GM19025 (cell line): ENCODE measurements around the gene ZFR2.
"Not testable (repeated sequence)": the region's sequence is repeated elsewhere in the genome, so short reads cannot be mapped to it uniquely, and the experiment has no call there.

Experiments
- ATAC-seq: cut with Tn5 transposase; IDR thresholded peaks from one replicate; pipeline ENCODE4 v1.9.1; 2021; ENCODE audit warnings: mild to moderate bottlenecking, low read depth, moderate library complexity; ENCODE audit not compliant: unreplicated experiment

The ZFR2 gene

DNA sequence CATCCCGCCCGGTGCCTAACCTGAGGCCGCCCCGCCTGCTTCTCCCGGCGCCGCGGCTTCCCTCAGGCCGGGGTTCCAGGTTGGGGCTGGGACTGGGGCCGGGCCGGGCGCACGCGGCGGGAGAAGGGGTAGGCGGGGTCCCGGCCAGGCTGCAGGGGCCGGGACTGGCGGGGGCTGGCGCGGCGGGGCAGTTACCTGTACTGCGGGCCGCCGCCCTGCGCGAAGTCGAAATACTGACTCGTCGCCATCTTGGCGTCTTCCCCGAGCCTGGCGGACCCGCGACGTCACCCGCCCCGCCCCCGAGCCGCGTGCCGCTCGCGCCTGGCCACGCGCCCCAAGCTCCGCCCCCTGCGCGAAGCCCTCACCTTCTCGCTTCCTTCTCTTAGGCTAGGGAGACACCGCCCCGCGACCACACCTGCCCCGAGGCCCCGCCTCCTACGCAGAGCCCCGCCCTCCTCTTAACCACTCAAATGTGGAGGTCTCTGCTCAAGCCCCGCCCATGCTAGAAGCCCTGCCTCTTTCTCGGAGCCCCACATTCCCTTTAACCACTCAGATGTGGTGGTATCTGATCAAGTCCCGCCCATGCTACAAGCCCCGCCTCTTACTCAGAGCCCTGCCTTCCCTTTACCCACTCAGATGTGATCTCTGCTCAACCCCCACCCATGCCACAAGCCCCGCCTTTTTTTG is at the start of gene ZFR2:
ZFR2 (minus strand) TSS at position 269 of the 687 bp plus-strand sequence; CDS start at position 248, 21 bp downstream.
- ATAC-seq, result no peak

DNA sequence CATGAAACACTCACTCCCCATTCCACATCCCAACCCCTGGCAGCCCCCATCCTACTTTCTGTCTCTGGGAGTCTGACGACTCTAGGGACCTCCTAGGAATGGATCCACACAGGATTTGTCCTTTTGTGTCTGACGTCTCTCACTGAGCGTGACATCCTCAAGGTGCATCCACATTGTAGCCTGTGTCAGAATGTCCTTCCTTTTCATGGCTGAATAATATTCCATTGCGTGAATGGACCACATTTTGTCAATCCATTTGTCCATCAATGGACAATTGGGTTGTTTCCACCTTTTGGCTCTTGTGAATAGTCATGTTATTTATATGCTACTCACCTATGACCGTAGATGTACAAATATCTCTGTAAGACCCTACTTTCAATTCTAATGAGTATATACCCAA is 47.2 kb upstream of the ZFR2 start:
- no peak for ATAC-seq

DNA sequence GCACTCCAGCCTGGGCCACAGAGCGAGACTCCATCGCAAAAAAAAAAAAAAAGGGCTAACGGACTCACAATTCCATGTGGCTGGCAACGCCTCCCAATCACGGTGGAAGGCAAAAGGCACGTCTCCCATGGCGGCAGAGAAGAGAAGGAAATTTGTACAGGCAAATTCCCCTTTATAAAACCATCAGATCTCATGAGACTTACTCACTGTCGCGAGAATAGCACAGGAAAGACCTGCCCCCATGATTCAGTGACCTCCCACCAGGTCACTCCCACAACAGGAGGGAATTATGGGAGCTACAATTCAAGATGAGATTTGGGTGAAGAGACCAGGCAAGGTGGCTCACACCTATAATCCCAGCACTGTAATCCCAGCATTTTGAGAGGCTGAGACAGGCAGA is 45.4 kb upstream of the ZFR2 start:
- no peak for ATAC-seq

DNA sequence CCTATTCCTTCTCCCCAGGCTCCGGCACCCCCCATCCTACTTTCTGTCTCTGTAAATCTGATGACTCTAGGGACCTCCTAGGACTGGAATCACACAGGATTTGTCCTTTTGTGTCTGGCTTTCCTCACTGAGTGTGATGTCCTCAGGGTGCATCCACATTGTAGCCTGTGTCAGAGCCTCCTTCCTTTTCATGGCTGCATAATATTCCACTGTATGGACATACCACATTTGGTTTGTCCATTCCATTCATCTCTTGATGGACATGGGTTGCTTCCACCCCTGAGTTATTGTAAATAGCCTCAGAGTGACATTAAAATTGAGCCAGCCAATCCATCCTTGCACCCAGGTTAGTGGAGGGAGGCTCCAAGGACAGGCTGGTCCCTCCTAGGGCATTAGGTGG is 41.3 kb upstream of the ZFR2 start:
- ATAC-seq, result no peak

DNA sequence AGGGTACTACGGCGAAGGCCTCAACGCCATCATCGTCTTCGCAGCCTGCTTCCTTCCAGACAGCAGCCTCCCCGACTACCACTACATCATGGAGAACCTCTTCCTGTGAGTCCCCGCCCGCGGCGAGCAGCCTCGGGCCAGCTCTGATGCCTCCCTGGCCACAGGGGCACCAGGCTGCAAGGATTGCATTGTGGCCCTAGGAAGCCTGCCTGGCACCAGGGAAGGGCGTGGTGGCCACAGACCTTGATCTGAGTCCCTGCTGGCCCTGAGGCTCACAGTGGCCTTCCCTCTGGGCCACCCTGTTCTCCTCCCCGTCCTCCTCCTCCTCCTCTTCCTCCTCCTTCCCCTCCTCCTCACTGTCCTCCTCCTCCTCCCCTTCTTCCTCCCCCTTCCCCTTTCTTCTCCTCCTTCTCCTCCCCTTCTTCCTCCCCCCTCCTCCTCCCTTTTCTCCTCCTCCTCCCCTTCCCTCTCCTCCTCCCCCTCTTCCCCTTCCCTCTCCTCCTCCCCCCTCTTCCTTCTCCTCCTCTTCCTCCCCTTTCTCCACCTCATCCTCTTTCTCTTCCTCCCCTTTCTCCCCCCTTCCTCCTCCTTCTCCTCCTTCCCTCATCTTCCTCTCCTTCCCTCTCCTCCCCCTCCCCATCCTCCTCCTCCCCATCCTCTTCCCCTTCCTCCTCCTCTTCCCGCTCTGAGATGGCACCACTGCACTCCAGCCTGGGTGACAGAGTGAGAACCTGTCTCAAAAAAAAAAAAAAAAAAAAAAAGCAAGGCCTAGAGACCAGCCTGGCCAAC is 39.6 kb upstream of the ZFR2 start:
- ATAC-seq, result no peak

DNA sequence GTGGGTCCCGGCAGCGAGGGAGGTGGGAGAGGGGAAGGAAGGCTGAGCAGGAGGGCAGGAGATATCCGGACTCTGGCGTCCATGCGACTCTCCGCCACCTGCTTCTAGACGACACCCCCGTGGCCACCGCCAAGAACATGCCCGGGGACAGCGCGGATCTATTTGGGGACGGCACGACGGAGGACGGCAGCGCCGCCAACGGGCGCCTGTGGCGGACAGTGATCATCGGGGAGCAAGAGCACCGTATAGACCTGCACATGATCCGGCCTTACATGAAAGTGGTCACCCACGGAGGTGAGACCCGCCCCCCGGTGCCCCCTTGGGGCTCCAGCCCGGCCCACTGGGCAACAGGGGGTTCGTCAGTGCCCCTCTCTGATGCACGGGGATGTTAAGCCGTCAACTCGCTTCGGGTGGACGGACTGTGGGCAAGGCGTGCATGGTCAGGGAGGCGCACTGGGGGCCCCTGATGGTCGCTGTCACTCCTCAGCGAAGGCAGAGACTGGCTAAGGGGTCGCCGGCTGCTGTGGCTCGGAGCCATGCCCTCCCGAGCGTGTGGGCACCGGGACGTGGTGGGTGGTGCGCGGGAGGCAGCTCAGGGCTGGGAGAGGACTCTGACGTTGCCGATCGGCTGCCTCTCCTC is 38.9 kb upstream of the ZFR2 start:
- ATAC-seq, result no peak

DNA sequence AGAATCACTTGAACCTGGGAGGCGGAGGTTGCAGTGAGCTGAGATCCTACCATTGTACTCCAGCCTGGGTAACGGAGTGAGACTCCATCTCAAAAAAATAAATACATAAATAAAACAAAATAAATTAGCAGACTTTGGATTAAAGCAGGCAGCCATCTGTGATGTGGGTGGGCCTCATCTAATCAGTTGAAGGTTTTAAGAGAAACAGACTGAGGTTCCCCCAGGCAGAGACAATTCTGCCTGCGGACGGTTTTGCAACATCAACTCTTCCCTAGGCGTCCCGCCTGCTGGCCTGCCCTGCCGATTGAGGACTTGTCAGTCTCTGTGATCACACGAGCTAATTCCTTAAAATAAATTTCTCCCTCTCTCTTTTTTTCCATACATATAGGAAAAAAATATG is 35.4 kb upstream of the ZFR2 start:
- no peak for ATAC-seq

DNA sequence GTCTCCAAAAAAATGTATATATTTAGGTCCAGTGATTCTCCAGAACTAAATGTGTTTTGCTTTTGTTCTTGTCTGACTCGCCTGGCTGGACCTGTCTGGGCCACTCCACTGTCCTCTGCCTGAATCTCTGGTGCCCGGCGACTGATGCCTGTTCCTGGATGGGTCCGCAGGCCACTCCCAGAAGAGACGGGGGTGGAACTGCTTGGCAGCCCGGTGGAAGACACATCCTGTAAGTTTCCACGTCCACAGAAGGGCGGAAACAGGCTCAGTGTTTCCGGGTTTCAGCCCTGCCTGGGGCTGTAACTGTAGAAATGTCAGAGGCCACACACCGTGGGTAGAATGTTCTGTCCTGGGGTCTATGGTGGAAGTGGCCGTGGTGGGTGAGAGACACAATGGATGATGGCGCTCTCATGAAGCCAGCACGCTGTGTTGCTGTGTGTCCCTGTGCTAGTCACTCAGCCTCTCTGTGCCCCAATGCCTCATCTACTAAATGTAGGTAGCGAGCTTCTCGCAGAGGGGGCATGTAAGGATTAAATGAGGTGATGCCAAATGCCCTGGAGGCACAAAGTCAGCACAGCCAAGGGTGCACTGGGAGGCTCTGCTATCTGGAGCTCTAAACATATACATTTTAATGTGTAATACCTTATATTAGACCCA is 33.6 kb upstream of the ZFR2 start:
- no peak for ATAC-seq

DNA sequence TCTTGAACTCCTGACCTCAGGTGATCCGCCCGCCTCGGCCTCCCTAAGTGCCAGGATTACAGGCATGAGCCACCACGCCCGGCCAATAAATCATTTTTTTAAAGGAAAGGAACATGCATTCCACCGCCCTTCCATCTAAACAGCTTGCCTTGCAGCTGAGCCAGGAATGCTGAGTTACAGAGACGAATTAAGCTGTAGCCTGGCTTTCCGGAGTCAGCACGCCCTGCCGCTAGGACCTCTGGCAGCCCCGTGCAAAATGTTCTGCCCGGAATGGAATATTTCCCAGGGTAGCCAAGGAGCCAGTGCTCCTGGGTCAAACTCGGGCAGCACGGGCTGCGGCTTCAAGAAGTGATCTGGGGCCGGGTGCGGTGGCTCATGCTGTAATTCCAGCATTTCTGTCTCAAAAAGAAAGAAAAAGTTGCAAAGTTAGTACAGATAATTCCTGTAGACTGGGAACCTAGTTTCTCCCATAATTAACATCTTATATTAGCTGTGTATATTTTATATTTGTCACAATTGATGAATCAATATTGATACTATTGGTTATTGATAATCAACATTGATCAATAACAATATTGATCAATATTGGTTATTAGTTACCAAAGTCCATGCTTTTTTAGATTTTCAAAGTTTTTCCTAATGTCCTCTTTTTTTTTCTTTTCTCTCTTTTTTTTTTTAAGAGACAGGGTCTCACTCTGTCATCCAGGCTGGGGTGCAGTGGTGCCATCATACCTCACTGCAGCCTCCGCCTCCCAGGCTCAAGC is 30.9 kb upstream of the ZFR2 start:
- ATAC-seq, result no peak

DNA sequence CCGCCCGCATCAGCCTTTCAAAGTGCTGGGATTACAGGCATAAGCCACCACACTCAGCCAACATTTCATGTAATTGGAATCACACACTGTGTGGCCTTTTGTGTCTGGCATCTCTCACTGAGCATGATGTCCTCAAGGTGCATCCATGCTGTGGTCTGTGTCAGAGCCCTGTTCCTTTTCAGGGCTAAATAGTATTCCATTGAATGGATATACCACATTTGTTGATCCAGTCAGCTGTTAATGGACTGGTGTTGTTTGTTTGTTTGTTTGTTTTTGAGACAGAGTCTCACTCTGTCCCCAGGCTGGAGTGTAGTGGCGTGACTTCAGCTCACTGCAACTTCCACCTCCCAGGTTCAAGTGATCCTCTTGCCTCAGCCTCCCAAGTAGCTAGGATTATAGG is 29.6 kb upstream of the ZFR2 start:
- ATAC-seq, result no peak

DNA sequence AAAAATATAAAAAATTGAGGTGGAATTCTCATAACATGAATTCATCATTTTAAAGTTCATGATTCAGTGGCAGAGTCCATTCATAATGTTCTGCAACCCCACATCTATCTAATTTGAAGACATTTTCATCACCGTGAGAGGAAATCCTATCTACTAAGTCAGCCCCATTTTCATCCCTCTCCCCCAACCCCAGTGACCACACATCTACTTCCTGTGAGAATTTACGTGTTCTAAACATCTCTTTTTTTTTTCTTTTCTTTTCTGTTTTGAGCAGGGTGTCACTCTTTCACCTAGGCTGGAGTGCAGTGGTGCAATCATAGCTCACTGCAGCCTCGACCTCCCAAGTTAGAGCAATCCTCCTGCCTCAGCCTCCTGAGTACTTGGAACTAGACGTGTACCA is 29.1 kb upstream of the ZFR2 start:
- no peak for ATAC-seq

DNA sequence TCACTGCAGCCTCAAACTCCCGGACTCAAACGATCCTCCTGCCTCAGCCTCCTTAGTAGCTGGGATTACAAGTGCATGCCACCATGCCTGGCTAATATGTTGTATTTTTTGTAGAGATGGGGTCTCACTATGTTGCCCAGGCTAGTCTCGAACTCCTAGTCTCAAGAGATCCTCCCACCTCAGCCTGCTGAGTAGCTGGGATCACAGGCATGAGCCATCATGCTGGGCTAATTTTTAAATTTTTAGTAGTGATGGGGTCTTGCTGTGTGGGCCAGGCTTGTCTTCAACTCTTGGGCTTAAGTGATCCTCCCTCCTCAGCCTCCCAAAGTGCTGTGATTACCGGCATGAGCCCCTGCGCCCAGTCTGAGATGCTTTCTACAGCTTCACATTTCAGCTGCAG is 26.9 kb upstream of the ZFR2 start:
- ATAC-seq, result no peak

DNA sequence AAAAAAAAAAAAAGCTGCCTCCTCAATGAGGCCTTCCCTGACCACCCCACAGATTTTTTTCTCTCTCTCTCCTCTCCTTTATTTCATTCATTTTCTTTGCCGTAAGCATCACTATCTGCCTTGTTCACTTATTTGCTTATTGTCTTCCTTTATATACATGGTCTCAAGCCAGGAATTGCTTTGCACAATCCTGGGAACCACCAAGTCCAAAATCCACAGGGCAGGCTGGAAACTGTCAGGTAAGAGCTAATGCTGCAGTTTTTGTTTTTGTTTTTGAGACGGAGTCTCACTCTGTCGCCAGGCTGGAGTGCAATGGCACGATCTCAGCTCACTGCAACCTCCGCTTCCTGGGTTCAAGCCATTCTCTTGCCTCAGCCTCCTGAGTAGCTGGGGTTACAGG is 26.1 kb upstream of the ZFR2 start:
- ATAC-seq, result not testable (repeated sequence)

DNA sequence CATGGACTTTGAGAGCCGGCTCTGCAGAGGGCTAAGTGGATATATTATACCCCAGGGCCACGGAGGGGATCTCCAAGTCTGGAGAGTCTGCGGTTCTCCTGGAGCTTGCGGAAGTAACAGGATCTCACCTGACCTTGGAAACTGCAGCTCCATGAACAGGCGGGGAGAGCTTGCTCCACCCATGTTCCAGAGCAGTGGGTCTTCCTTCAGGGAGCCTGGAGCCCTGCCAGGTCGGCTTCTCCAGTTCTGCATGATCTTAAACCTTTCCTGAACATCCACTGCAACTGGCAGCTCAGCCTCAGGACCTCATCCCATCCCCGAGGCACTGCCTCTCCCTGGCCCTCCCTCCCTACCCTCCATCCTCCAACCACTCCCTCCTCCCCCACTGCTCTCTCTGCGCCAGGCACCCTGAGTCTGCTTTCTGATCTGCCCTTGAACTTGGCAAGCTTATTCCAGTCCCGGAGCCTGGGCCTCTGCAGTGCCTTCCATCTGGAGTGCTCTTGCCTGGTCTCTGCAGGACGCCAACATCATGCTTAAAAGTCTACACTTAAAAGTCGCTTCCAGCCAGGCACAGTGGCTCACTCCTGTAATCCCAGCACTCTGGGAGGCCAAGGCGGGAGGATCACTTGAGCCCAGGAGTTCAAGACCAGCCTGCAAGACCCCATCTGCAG is 24.8 kb upstream of the ZFR2 start:
- ATAC-seq, result no peak

DNA sequence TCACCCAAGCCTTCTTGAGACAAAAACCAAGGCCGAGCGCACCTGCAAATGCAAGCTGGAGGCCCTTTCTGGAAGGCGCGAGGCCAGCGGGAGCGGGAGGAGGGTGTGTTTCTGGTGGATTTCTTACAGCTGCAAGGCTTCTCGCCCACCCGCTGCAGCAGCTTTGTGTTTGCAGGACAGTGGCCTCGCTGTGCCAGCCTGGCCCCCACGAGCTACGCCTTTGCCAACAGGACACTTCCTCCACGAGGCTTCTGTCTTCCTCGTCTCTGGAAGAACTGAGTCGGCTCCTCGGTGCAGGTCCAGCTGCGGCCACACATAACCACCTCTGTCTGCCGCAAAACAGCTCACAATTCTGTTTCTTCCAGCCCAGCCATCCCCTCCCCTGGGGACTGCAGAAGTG is 21.8 kb upstream of the ZFR2 start:
- no peak for ATAC-seq

DNA sequence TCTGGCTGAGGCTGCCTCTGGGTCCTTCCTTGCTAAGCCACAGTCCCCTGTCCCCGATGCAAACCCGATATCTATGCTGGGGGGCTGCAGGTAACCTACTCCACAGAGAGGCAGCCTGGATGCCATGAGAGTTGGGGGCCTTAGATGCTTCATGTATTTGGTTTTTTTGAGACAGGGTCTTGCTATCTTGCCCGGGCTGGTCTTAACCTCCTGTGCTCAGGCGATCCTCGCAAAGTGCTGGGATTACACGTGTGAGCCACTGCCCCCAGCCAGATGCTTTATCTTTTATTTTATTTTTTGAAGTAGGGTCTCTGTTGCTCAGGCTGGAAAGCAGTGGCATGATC is 13.2 kb upstream of the ZFR2 start:
- no peak for ATAC-seq

DNA sequence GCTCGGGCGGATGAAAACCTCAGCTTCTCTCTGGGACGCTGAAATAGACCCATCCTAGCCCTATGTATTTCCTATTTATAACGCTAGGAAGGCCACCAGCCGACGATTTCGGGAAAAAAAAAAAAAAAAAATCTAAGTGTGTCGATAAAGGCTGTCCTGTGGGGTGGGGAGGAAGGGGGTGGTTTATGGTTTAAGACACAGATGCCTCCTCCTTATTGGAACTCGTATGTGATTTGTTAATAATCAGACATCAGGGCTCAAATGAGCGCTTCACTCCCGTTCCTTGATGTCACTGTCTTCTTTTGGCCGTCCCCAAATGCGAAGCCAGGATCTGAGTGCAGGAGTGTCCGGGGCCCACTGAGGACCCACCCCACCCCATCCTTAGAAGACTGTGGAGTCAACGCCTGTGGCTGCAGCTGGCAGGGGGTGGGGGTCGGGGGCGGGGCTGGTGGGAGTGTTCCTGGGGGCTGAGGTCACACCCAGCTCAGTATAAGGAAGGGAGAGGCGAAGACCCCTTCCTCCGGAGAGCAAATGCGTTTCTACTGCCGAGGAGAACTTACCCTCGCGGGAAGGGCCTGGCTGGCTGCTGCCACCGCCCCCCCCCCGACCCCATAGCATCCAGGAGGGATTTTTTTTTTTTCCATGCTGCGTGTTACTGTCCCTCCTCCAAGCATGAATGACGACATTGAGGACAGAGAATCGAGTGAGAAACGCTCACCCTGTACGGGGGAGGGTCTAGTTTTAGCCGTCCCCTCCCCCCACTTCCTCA is 12.6 kb upstream of the ZFR2 start:
- no peak for ATAC-seq

DNA sequence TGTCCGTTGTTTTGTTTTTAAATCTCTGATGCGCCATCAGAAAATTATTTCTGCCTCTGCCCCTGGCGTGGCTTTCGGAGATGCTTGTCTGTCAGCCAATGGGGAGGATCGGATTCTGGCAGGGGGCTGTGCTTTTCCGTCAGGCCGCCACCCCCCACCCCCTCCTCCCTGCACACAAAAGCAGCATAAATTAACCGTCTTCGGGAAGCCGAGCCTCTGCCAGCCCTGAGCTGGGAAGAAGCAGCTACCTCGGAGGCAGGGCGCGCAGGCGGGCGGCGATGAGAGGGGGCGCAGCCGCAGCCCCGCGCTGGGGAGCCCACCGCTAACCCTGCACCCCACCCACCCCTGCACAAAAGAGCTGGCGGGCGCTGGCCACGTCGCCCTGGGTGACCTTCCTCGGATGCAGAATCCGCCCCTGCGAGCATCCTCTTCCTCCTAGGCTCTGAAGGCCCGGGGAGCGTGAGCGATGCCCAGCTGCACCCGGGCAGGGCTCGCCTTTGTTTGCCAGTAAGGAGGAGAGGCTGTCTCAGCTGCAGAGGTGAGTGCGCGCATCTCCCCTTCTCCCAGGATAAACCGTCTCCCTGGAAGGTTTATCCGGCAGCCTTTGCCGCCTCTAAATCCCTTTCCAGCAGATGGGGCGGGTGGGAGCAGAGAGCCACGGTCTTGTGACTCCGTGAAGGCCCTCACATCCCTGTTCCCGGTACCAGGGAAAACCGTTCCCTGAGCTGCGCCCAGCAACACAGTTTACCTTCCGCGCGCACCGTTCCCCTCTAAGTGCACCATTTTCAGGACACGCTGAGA is 11.8 kb upstream of the ZFR2 start, which contains the start of gene ATCAY:
ATCAY (plus strand) TSS at position 215 of the 801 bp plus-strand sequence. CDS start 5,083 bp downstream, outside the sequence.
- ATAC-seq, result no peak
